GM12878 (cell line): ENCODE measurements around the gene NISCH. TPM values are rescaled to one million over a fixed set of nuclear protein-coding genes. Genes with fewer than 3 reads are reported as not detected.

ENCODE experiments used
- BACH1 ChIP-seq: fragments of 450-650 bp; IDR thresholded peaks from 2 replicates; pipeline ENCODE4 v1.6.1; 2017; ENCODE audit warnings: mild to moderate bottlenecking, borderline replicate concordance
- BCL3 ChIP-seq: IDR thresholded peaks from 2 replicates; pipeline ENCODE4 v1.6.1; 2011; ENCODE audit warnings: borderline replicate concordance, low read depth, mild to moderate bottlenecking, moderate library complexity, low read length; ENCODE audit not compliant: insufficient read depth, poor library complexity, severe bottlenecking
- CREM ChIP-seq: IDR thresholded peaks from 2 replicates; pipeline ENCODE4 v1.6.1; 2014; ENCODE audit warnings: antibody characterized with exemption, low read depth
- EED ChIP-seq: sonication (generic); IDR thresholded peaks from 2 replicates; pipeline ENCODE4 v1.6.1; 2016; ENCODE audit warnings: antibody characterized with exemption, low read depth
- EGR1 ChIP-seq, 2 experiments: IDR thresholded peaks; 1 replicate in 1 of 2; 2 replicates in 1 of 2; pipeline ENCODE4 v1.6.1; 2011 to 2012; ENCODE audit warnings: low read depth in 2 of 2, low read length in 2 of 2, borderline replicate concordance in 1 of 2, mild to moderate bottlenecking in 1 of 2, moderate library complexity in 1 of 2
- HDGF ChIP-seq: fragments of 450-650 bp; IDR thresholded peaks from 2 replicates; pipeline ENCODE4 v1.6.1; 2016; ENCODE audit warnings: antibody characterized with exemption
- MEF2B ChIP-seq: fragments of 450-650 bp; IDR thresholded peaks from 2 replicates; pipeline ENCODE4 v1.6.1; 2018; ENCODE audit warnings: mild to moderate bottlenecking, moderate library complexity; ENCODE audit not compliant: partially characterized antibody, poor library complexity, severe bottlenecking
- MXI1 ChIP-seq: fragments of 150-350 bp; IDR thresholded peaks from 2 replicates; pipeline ENCODE4 v1.6.1; 2011; ENCODE audit warnings: low read depth, mild to moderate bottlenecking, inconsistent platforms, low read length, improper control_type of control experiment
- MYC ChIP-seq: IDR thresholded peaks from 2 replicates; pipeline ENCODE4 v1.6.1; 2011; ENCODE audit warnings: mild to moderate bottlenecking, low read length, moderate library complexity, inconsistent platforms; ENCODE audit not compliant: insufficient read depth, insufficient replicate concordance, insufficient read length, severe bottlenecking
- NFYA ChIP-seq: IDR thresholded peaks from 2 replicates; pipeline ENCODE4 v1.6.1; 2011; ENCODE audit warnings: low read depth, mild to moderate bottlenecking, low read length, improper control_type of control experiment, borderline replicate concordance
- PBX3 ChIP-seq: IDR thresholded peaks from 2 replicates; pipeline ENCODE4 v1.6.1; 2011; ENCODE audit warnings: mild to moderate bottlenecking, low read depth, low read length, moderate library complexity; ENCODE audit not compliant: insufficient replicate concordance
- RAD21 ChIP-seq: IDR thresholded peaks from 2 replicates; pipeline ENCODE4 v1.6.1; 2011; ENCODE audit warnings: mild to moderate bottlenecking, low read depth, low read length, moderate library complexity; ENCODE audit not compliant: insufficient read depth
- RCOR1 ChIP-seq: conservative IDR thresholded peaks from 2 replicates; pipeline ENCODE4 v1.6.1; 2012; ENCODE audit warnings: low read depth, low read length, improper control_type of control experiment
- SUZ12 ChIP-seq: fragments of 200-600 bp; sonication (generic); IDR thresholded peaks from one replicate; pipeline ENCODE4 v1.6.1; 2018; ENCODE audit warnings: antibody characterized with exemption, mild to moderate bottlenecking; ENCODE audit not compliant: unreplicated experiment
- TBL1XR1 ChIP-seq: IDR thresholded peaks from 2 replicates; pipeline ENCODE4 v1.6.1; 2012; ENCODE audit warnings: low read depth, low read length, improper control_type of control experiment
- TCF3 ChIP-seq: IDR thresholded peaks from 2 replicates; pipeline ENCODE4 v1.6.1; 2012; ENCODE audit warnings: low read depth, mild to moderate bottlenecking, low read length, borderline replicate concordance; ENCODE audit not compliant: insufficient read depth
- YBX1 ChIP-seq: fragments of 450-650 bp; IDR thresholded peaks from 2 replicates; pipeline ENCODE4 v1.6.1; 2016; ENCODE audit warnings: antibody characterized with exemption
- YY1 ChIP-seq: IDR thresholded peaks from 2 replicates; pipeline ENCODE4 v1.6.1; 2011; ENCODE audit warnings: low read depth, mild to moderate bottlenecking, low read length
- ZNF207 ChIP-seq: fragments of 450-650 bp; IDR thresholded peaks from 2 replicates; pipeline ENCODE4 v1.6.1; 2014; ENCODE audit warnings: antibody characterized with exemption, mild to moderate bottlenecking, borderline replicate concordance
- polyA plus RNA-seq, 11 experiments: library from polyadenylated mRNA; depleted of rRNA in 4 of 11; unstranded in 6 of 11; stranded (reverse) in 5 of 11; fragments of >200 nt; fragmentation: Nextera tagmentation in 4 of 11; fragmentation: Illumina TruSeq in 1 of 11; extraction: Ambion mirVana in 4 of 11; extraction: Trizol in 1 of 11; gene quantifications; 1 replicate in 1 of 11; 2 replicates in 10 of 11; pipeline versions ENCODE4 v1.2.1 to v1.2.3, GENCODE V29; 2011 to 2016; ENCODE audit warnings: inconsistent platforms in 2 of 11, missing spikeins in 2 of 11, low read depth in 1 of 11
- total RNA-seq, 4 experiments: library from RNA; depleted of rRNA in 3 of 4; stranded (reverse); fragments of >200 nt in 3 of 4; fragmentation: Illumina TruSeq in 1 of 4; extraction: Trizol in 1 of 4; gene quantifications; 2 replicates each; pipeline versions ENCODE4 v1.2.1 to v1.2.3, GENCODE V29; 2013 to 2021
- TF ChIP-seq, protein P1 (sequence below): IDR thresholded peaks from 2 replicates; pipeline ENCODE4 v1.6.1; 2011; ENCODE audit warnings: low read depth, low read length, improper control_type of control experiment, borderline replicate concordance
- TF ChIP-seq, protein P2 (sequence below): fragments of 450-650 bp; conservative IDR thresholded peaks from 2 replicates; pipeline ENCODE4 v1.6.1; 2017; ENCODE audit warnings: mild to moderate bottlenecking, moderate library complexity
- TF ChIP-seq, protein P3 (sequence below): IDR thresholded peaks from 2 replicates; pipeline ENCODE4 v1.6.1; 2012; ENCODE audit warnings: low read length, inconsistent platforms

The NISCH gene
- total and polyA plus RNA-seq, 10 of the 15 experiments (the other 5 are each of a cell fraction or from before 2014, with no cell fraction given) = 0.76 to 52.5 (median 24.6) TPM

GRCh38 chr3:52455283-52456168 is at the start of gene NISCH (continued):
- TF ChIP-seq BCL3 (no peak), NFYA (no peak), RCOR1 (no peak), EED (no peak), HDGF (no peak), YY1 (peak; percentile 93), RAD21 (no peak), TCF3 (0 out of 2 replicates have a peak, but pooled peaks have one; percentile 45), MEF2B (peak; percentile 8), MYC (no peak), ZNF207 (no peak), TBL1XR1 (no peak), BACH1 (0 out of 2 replicates have a peak, but pooled peaks have one; percentile 43), MXI1 (no peak), YBX1 (no peak), SUZ12 (no peak), CREM (peak; percentile 34; the same call in 1 of the 2 replicates), EGR1 (IDR thresholded peaks at IDR 0.05; ENCODE audit: borderline replicate concordance in 1 of 2, low read depth in 2 of 2, low read length in 2 of 2) (peak; percentile 10 to 91), PBX3 (peak; percentile 94)
- TF ChIP-seq, protein P1, sequence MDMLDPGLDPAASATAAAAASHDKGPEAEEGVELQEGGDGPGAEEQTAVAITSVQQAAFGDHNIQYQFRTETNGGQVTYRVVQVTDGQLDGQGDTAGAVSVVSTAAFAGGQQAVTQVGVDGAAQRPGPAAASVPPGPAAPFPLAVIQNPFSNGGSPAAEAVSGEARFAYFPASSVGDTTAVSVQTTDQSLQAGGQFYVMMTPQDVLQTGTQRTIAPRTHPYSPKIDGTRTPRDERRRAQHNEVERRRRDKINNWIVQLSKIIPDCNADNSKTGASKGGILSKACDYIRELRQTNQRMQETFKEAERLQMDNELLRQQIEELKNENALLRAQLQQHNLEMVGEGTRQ = peak; percentile 28; the same call in 1 of the 2 replicates
- TF ChIP-seq, protein P2, sequence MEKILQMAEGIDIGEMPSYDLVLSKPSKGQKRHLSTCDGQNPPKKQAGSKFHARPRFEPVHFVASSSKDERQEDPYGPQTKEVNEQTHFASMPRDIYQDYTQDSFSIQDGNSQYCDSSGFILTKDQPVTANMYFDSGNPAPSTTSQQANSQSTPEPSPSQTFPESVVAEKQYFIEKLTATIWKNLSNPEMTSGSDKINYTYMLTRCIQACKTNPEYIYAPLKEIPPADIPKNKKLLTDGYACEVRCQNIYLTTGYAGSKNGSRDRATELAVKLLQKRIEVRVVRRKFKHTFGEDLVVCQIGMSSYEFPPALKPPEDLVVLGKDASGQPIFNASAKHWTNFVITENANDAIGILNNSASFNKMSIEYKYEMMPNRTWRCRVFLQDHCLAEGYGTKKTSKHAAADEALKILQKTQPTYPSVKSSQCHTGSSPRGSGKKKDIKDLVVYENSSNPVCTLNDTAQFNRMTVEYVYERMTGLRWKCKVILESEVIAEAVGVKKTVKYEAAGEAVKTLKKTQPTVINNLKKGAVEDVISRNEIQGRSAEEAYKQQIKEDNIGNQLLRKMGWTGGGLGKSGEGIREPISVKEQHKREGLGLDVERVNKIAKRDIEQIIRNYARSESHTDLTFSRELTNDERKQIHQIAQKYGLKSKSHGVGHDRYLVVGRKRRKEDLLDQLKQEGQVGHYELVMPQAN = 0 out of 2 replicates have a peak, but pooled peaks have one; percentile 33
- TF ChIP-seq, protein P3, sequence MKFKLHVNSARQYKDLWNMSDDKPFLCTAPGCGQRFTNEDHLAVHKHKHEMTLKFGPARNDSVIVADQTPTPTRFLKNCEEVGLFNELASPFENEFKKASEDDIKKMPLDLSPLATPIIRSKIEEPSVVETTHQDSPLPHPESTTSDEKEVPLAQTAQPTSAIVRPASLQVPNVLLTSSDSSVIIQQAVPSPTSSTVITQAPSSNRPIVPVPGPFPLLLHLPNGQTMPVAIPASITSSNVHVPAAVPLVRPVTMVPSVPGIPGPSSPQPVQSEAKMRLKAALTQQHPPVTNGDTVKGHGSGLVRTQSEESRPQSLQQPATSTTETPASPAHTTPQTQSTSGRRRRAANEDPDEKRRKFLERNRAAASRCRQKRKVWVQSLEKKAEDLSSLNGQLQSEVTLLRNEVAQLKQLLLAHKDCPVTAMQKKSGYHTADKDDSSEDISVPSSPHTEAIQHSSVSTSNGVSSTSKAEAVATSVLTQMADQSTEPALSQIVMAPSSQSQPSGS = no peak
